ENCODE results near the gene COX8C. TPM values are rescaled to one million over a fixed set of nuclear protein-coding genes. Genes with fewer than 3 reads are reported as not detected.

COX8C gene
- total and polyA plus RNA-seq, 4 donors, result 0.30 TPM; not detected in 3

Small RNAs within 50 kb of the gene (small RNA-seq; reads per million reads assigned to genes)
- not detected for gene RF00019 (ENCODE audit: low replicate concordance)

Other genes with a start within 250 kb of the COX8C start
- gene ITPK1, start 231.3 kb upstream of the COX8C start, total RNA-seq, result 10 to 100 TPM; 33.8 to 40.2 TPM
- gene ITPK1, start 231.3 kb upstream of the COX8C start, polyA plus RNA-seq (ENCODE audit: insufficient read length in 2 of 2), result 100 to 1,000 TPM; 126 to 147 TPM
- gene MOAP1, start 162.3 kb upstream of the COX8C start, total RNA-seq, result 100 to 1,000 TPM in 1 of 2 donors, 10 to 100 TPM in 1; 68.3 to 149 TPM
- 100 to 1,000 TPM; 145 to 157 TPM for gene MOAP1, start 162.3 kb upstream of the COX8C start, polyA plus RNA-seq (ENCODE audit: insufficient read length in 2 of 2)
- 10 to 100 TPM; 11.6 to 19.9 TPM for gene LYSET, start 161.9 kb upstream of the COX8C start, total RNA-seq
- gene LYSET, start 161.9 kb upstream of the COX8C start, polyA plus RNA-seq (ENCODE audit: insufficient read length in 2 of 2), result 10 to 100 TPM; 29.1 to 32.8 TPM
- 10 to 100 TPM; 13.6 to 22.0 TPM for gene GON7, start 140.1 kb upstream of the COX8C start, total RNA-seq
- gene GON7, start 140.1 kb upstream of the COX8C start, polyA plus RNA-seq (ENCODE audit: insufficient read length in 2 of 2), result 10 to 100 TPM; 16.7 to 16.8 TPM
- 10 to 100 TPM; 28.2 to 40.1 TPM for gene UBR7, start 139.9 kb upstream of the COX8C start, total RNA-seq
- gene UBR7, start 139.9 kb upstream of the COX8C start, polyA plus RNA-seq (ENCODE audit: insufficient read length in 2 of 2), result 10 to 100 TPM; 38.2 to 41.4 TPM
- gene BTBD7, start 14.1 kb upstream of the COX8C start, total RNA-seq, result 10 to 100 TPM; 27.7 to 41.8 TPM
- gene BTBD7, start 14.1 kb upstream of the COX8C start, polyA plus RNA-seq (ENCODE audit: insufficient read length in 2 of 2), result 10 to 100 TPM; 19.1 to 22.0 TPM
- 10 to 100 TPM in 1 of 2 donors, 1 to 10 TPM in 1; 7.9 to 20.7 TPM for gene UNC79, start 83.8 kb downstream of the COX8C start, total RNA-seq
- 10 to 100 TPM; 15.0 to 15.2 TPM for gene UNC79, start 83.8 kb downstream of the COX8C start, polyA plus RNA-seq (ENCODE audit: insufficient read length in 2 of 2)